ENCODE measurements around the gene FARS2.

FARS2 gene

GRCh38 chr6:5260661-5261544, at the start of gene FARS2, which contains the start of gene LYRM4:
FARS2 (plus strand) TSS chr6:5261513.
LYRM4 (minus strand) TSS chr6:5260950; CDS start chr6:5260733, 217 bp downstream.
- TF ChIP-seq ZNF274 (IDR thresholded peaks at IDR 0.05; ENCODE audit: low read depth, low read length) = no peak
- H3K4me3 ChIP-seq (ENCODE audit: low read length) = peak within 1 kb of the TSS; percentile 89

GRCh38 chr6:5213836-5214235, 47.5 kb upstream of the FARS2 start:
- H3K4me3 ChIP-seq (ENCODE audit: low read length) = no peak overlapping the region
- no peak for TF ChIP-seq ZNF274 (IDR thresholded peaks at IDR 0.05; ENCODE audit: low read depth, low read length)

- no peak overlapping the region for H3K4me3 ChIP-seq (ENCODE audit: low read length)
- no peak for TF ChIP-seq ZNF274 (IDR thresholded peaks at IDR 0.05; ENCODE audit: low read depth, low read length)
Observed at GRCh38 chr6:5214570-5215052, 46.7 kb upstream of the FARS2 start.

- H3K4me3 ChIP-seq (ENCODE audit: low read length) = no peak overlapping the region
- no peak for TF ChIP-seq ZNF274 (IDR thresholded peaks at IDR 0.05; ENCODE audit: low read depth, low read length)
Observed at GRCh38 chr6:5215159-5215558, 46.2 kb upstream of the FARS2 start.

- no peak for TF ChIP-seq ZNF274 (IDR thresholded peaks at IDR 0.05; ENCODE audit: low read depth, low read length)
Observed at GRCh38 chr6:5215799-5216198, 45.5 kb upstream of the FARS2 start.

GRCh38 chr6:5217356-5217755, 44.0 kb upstream of the FARS2 start:
- no peak overlapping the region for H3K4me3 ChIP-seq (ENCODE audit: low read length)
- TF ChIP-seq ZNF274 (IDR thresholded peaks at IDR 0.05; ENCODE audit: low read depth, low read length) = no peak

More at GRCh38 chr6:5215799-5216198, 45.5 kb upstream of the FARS2 start:
- no peak overlapping the region for H3K4me3 ChIP-seq (ENCODE audit: low read length)

- no peak overlapping the region for H3K4me3 ChIP-seq (ENCODE audit: low read length)
- no peak for TF ChIP-seq ZNF274 (IDR thresholded peaks at IDR 0.05; ENCODE audit: low read depth, low read length)
Observed at GRCh38 chr6:5219011-5219691, 42.2 kb upstream of the FARS2 start.

GRCh38 chr6:5220443-5220842, 40.9 kb upstream of the FARS2 start:
- TF ChIP-seq ZNF274 (IDR thresholded peaks at IDR 0.05; ENCODE audit: low read depth, low read length) = no peak
- H3K4me3 ChIP-seq (ENCODE audit: low read length) = no peak overlapping the region

- TF ChIP-seq ZNF274 (IDR thresholded peaks at IDR 0.05; ENCODE audit: low read depth, low read length) = no peak
- no peak overlapping the region for H3K4me3 ChIP-seq (ENCODE audit: low read length)
Observed at GRCh38 chr6:5223309-5223708, 38.0 kb upstream of the FARS2 start.

- no peak overlapping the region for H3K4me3 ChIP-seq (ENCODE audit: low read length)
- no peak for TF ChIP-seq ZNF274 (IDR thresholded peaks at IDR 0.05; ENCODE audit: low read depth, low read length)
Observed at GRCh38 chr6:5229356-5229755, 32.0 kb upstream of the FARS2 start.

GRCh38 chr6:5230081-5230480, 31.2 kb upstream of the FARS2 start:
- no peak for TF ChIP-seq ZNF274 (IDR thresholded peaks at IDR 0.05; ENCODE audit: low read depth, low read length)
- H3K4me3 ChIP-seq (ENCODE audit: low read length) = no peak overlapping the region

- H3K4me3 ChIP-seq (ENCODE audit: low read length) = no peak overlapping the region
- no peak for TF ChIP-seq ZNF274 (IDR thresholded peaks at IDR 0.05; ENCODE audit: low read depth, low read length)
Observed at GRCh38 chr6:5231289-5231688, 30.0 kb upstream of the FARS2 start.

- H3K4me3 ChIP-seq (ENCODE audit: low read length) = no peak overlapping the region
- no peak for TF ChIP-seq ZNF274 (IDR thresholded peaks at IDR 0.05; ENCODE audit: low read depth, low read length)
Observed at GRCh38 chr6:5234874-5235273, 26.4 kb upstream of the FARS2 start.

GRCh38 chr6:5235830-5236229, 25.5 kb upstream of the FARS2 start:
- H3K4me3 ChIP-seq (ENCODE audit: low read length) = no peak overlapping the region
- TF ChIP-seq ZNF274 (IDR thresholded peaks at IDR 0.05; ENCODE audit: low read depth, low read length) = no peak

GRCh38 chr6:5237805-5238204, 23.5 kb upstream of the FARS2 start:
- TF ChIP-seq ZNF274 (IDR thresholded peaks at IDR 0.05; ENCODE audit: low read depth, low read length) = no peak
- no peak overlapping the region for H3K4me3 ChIP-seq (ENCODE audit: low read length)
